GM18951 (cell line): Measurements from ENCODE around the gene RPL14.
A peak's percentile ranks its signal among the peaks of the same experiment; 100 is the strongest.
"Not testable (repeated sequence)": the region's sequence is repeated elsewhere in the genome, so short reads cannot be mapped to it uniquely, and the experiment has no call there.

ENCODE experiments used
- POLR2A ChIP-seq: IDR thresholded peaks from 4 replicates; pipeline ENCODE4 v1.6.1; 2011; ENCODE audit warnings: mild to moderate bottlenecking; ENCODE audit not compliant: insufficient read length, insufficient read depth; ENCODE audit errors: extremely low read depth
- in situ Hi-C: fragments of 300-500 bp; cut with MboI; formaldehyde crosslinking; loops from one replicate; pipeline ENCODE4 v1.12.0; 2022; ENCODE audit warnings: low sequenced_read_pairs, mixed read lengths, inconsistent platforms; ENCODE audit not compliant: unreplicated experiment

Gene RPL14

GRCh38 chr3:40452876-40453730 lies 4.0 kb upstream of the RPL14 start:
- TF ChIP-seq POLR2A: peak; percentile 78
- in situ Hi-C loops: no loop called here

GRCh38 chr3:40453933-40454332 lies 3.2 kb upstream of the RPL14 start:
- no peak for TF ChIP-seq POLR2A
- in situ Hi-C loops: no loop called here

- no peak for TF ChIP-seq POLR2A
These were observed 1.8 kb upstream of the RPL14 start for GRCh38 chr3:40455328-40455727.

GRCh38 chr3:40456279-40456939 lies 730 bp upstream of the RPL14 start:
- in situ Hi-C loops: no loop called here
- no peak for TF ChIP-seq POLR2A

More at GRCh38 chr3:40455328-40455727, 1.8 kb upstream of the RPL14 start:
- in situ Hi-C loops: no loop called here

- in situ Hi-C loops: no loop called here
- no peak for TF ChIP-seq POLR2A
These were observed 1.3 kb downstream of the RPL14 start for GRCh38 chr3:40458473-40458872.

- in situ Hi-C loops: not testable (repeated sequence)
These were observed 3.3 kb downstream of the RPL14 start for GRCh38 chr3:40460481-40460880.

- TF ChIP-seq POLR2A: no peak
- in situ Hi-C loops: no loop called here
These were observed 4.0 kb downstream of the RPL14 start for GRCh38 chr3:40461161-40461560.

- in situ Hi-C loops: not testable (repeated sequence)
These were observed 5.7 kb downstream of the RPL14 start for GRCh38 chr3:40462838-40463237.

GRCh38 chr3:40463579-40463978 lies 6.4 kb downstream of the RPL14 start:
- in situ Hi-C loops: no loop called here
- TF ChIP-seq POLR2A: no peak

GRCh38 chr3:40464339-40465110 lies 7.4 kb downstream of the RPL14 start:
- in situ Hi-C loops: no loop called here
- TF ChIP-seq POLR2A: no peak

- TF ChIP-seq POLR2A: no peak
- in situ Hi-C loops: no loop called here
These were observed 7.9 kb downstream of the RPL14 start for GRCh38 chr3:40465111-40465407.

GRCh38 chr3:40465456-40465855 lies 8.3 kb downstream of the RPL14 start:
- no peak for TF ChIP-seq POLR2A
- in situ Hi-C loops: no loop called here

GRCh38 chr3:40468018-40468417 lies 10.9 kb downstream of the RPL14 start:
- in situ Hi-C loops: no loop called here
- TF ChIP-seq POLR2A: no peak

GRCh38 chr3:40470701-40471100 lies 13.6 kb downstream of the RPL14 start:
- no peak for TF ChIP-seq POLR2A
- in situ Hi-C loops: no loop called here
